ENCODE data around the gene SGTA. TPM values are rescaled to one million over a fixed set of nuclear protein-coding genes. Genes with fewer than 3 reads are reported as not detected.

SGTA gene
- total and polyA plus RNA-seq, 2 of the 4 experiments (the other 2 are of a cell fraction): 17.4 to 72.9 TPM

DNA sequence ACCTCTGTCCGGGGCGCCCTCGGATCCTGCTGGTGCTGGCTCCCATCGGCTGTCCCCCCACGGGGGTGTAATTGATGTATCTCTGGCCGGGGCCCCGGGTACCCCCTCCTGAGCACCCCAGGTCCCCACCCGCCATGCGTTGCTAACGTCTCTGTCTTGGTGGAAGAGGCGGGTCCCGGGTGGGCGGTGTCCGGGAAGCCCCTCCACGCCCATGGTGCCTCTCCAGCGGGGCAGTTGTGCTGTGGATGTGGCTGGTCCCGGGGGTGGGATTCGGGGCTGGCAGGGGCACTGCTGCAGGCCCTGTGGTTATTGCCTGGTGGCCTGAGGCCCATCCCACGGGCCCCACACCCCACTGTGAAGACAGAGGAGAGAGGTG, 66.8 kb downstream of the SGTA start:
- Histone ChIP-seq H3K4me3 (ENCODE audit: insufficient read depth, low read depth, low read length) (no peak overlapping the region), H3K79me1 (ENCODE audit: low read depth in 1 of 2, low read length in 2 of 2) (peaks cover 0 to 4% of the 10 kb centered on the region in 2 experiments; a peak in 2 of 4 replicates), H4K8ac (ENCODE audit: low read depth in 2 of 2, low read length in 2 of 2) (no peak overlapping the region), H2BK15ac (ENCODE audit: low read depth, low read length) (no peak overlapping the region), H3K4me2 (ENCODE audit: low read depth, low read length) (no peak overlapping the region), H2BK120ac (ENCODE audit: low read depth, low read length) (no peak overlapping the region), H3K18ac (ENCODE audit: low read depth, low read length) (no peak overlapping the region), H2AK5ac (ENCODE audit: low read depth, low read length) (no peak overlapping the region), H2AFZ (replicated peaks; ENCODE audit: low read length, poor library complexity) (no peak overlapping the region), H3K9me1 (ENCODE audit: insufficient read depth, low read length) (peaks cover 9% of the 10 kb centered on the region; the same call in 1 of the 2 replicates), H3K4me1 (ENCODE audit: control insufficient read depth, insufficient read depth, low read length) (peaks cover 6% of the 10 kb centered on the region), H2BK5ac (ENCODE audit: low read depth, low read length, poor library complexity, severe bottlenecking) (no peak overlapping the region), H4K91ac (ENCODE audit: insufficient read depth, low read depth, low read length) (no peak overlapping the region), H3K9me3 (ENCODE audit: control insufficient read depth, insufficient read depth, low read length) (peaks cover 9% of the 10 kb centered on the region), H3K4ac (ENCODE audit: low read depth, low read length) (no peak overlapping the region), H3K36me3 (ENCODE audit: control insufficient read depth, insufficient read depth, low read length) (peaks cover 4% of the 10 kb centered on the region; the same call in 1 of the 2 replicates), H3K23ac (ENCODE audit: low read depth, low read length) (no peak overlapping the region), H3K14ac (replicated peaks; ENCODE audit: low read depth, low read length) (no peak overlapping the region), H3K27me3 (ENCODE audit: control insufficient read depth, insufficient read depth, low read length) (no peaks in the 10 kb centered on the region; the same call in 1 of the 2 replicates), H3K9ac (ENCODE audit: low read depth, low read length) (no peak overlapping the region), H2AK9ac (replicated peaks; ENCODE audit: low read depth, low read length, poor library complexity) (no peak overlapping the region), H4K20me1 (ENCODE audit: insufficient read depth, low read length) (no peaks in the 10 kb centered on the region; the same call in none of the 2 replicates), H3K56ac (ENCODE audit: extremely low read depth, insufficient read depth, low read length) (no peak overlapping the region), H4K5ac (ENCODE audit: low read depth, low read length) (no peak overlapping the region), H2BK20ac (ENCODE audit: low read depth, low read length) (no peak overlapping the region), H3K27ac (ENCODE audit: insufficient read depth, low read length) (no peak overlapping the region)
- no peak for TF ChIP-seq BHLHE40 (IDR thresholded peaks at IDR 0.05; ENCODE audit: low read depth, low read length)
- no peak for TF ChIP-seq RCOR1 (IDR thresholded peaks at IDR 0.05; ENCODE audit: insufficient replicate concordance, low read length)
- no peak for TF ChIP-seq FOS (IDR thresholded peaks at IDR 0.05; ENCODE audit: low read depth, low read length)
- TF ChIP-seq POLR2A (IDR thresholded peaks at IDR 0.05; ENCODE audit: low read depth, low read length): no peak
- TF ChIP-seq, protein P1, sequence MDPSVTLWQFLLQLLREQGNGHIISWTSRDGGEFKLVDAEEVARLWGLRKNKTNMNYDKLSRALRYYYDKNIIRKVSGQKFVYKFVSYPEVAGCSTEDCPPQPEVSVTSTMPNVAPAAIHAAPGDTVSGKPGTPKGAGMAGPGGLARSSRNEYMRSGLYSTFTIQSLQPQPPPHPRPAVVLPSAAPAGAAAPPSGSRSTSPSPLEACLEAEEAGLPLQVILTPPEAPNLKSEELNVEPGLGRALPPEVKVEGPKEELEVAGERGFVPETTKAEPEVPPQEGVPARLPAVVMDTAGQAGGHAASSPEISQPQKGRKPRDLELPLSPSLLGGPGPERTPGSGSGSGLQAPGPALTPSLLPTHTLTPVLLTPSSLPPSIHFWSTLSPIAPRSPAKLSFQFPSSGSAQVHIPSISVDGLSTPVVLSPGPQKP (IDR thresholded peaks at IDR 0.05; ENCODE audit: borderline replicate concordance, low read depth, low read length): no peak
- no peak for TF ChIP-seq NFE2L2 (IDR thresholded peaks at IDR 0.05; ENCODE audit: low read depth, low read length)
- WGBS, 2 experiments (ENCODE audit: extremely low coverage in 2 of 2, insufficient read length in 1 of 2): 89% methylated on average over 11 of the region's 19 CpGs; no CpG with 5 or more reads in 1 of the 2 experiments
- no TSS peak for BruUV-seq (replicated peaks)
- in situ Hi-C loops (cut with MboI; ENCODE audit: low sequenced_read_pairs): no loop called here
- POLR2A ChIA-PET (ENCODE audit: unreplicated experiment): no interaction called here
- dilution Hi-C loops (cut with HindIII; ENCODE audit: low sequenced_read_pairs, unreplicated experiment): no loop called here
- intact Hi-C loops (cut with micrococcal nuclease): no loop called here
- ATAC-seq (ENCODE audit: low read depth) (no peak), DNase-seq (no peak)
- CTCF ChIA-PET: no interaction called here

All from IMR-90 (cell line).